Naive thymus-derived CD8-positive, alpha-beta T cell (primary cell): ENCODE data around the gene CCNL2. TPM values are rescaled to one million over a fixed set of nuclear protein-coding genes. Genes with fewer than 3 reads are reported as not detected.
"Not testable (repeated sequence)": the region's sequence is repeated elsewhere in the genome, so short reads cannot be mapped to it uniquely, and the experiment has no call there.

Experiments used
- ATAC-seq, 2 donors: fragments of 150-1000 bp; cut with Tn5 transposase in 1 of 2; sonication (Bioruptor Pico), chemical (Tn5 transposase) in 1 of 2; 1 replicate in 1 of 2; 2 replicates in 1 of 2; pipeline ENCODE4 v1.10.0; 2021; ENCODE audit warnings: mild to moderate bottlenecking in 2 of 2, moderate library complexity in 2 of 2
- POLR2A ChIA-PET: fragments of 350-600 bp; sonication (Branson Sonifier 250); formaldehyde crosslinking; loops from one replicate; lab custom pipeline; 2021; ENCODE audit warnings: antibody characterized with exemption; lab: Charles Lee
- DNase-seq, 10 donors: peaks; one replicate each; pipeline versions ENCODE4 v3.0.0 to v3.0.0-alpha.2; 2020 to 2022
- H3K27ac Mint-ChIP-seq, 10 donors: one replicate each; pipeline ENCODE4 v1.8.0; 2020 to 2022; ENCODE audit warnings: mild to moderate bottlenecking in 10 of 10, mixed read lengths in 10 of 10, moderate library complexity in 4 of 10, inconsistent platforms in 1 of 10
- H3K27me3 Mint-ChIP-seq, 5 donors: one replicate each; pipeline ENCODE4 v1.8.0; 2021 to 2022; ENCODE audit warnings: mixed read lengths in 5 of 5
- H3K36me3 Mint-ChIP-seq, 3 donors: one replicate each; pipeline ENCODE4 v1.8.0; 2020 to 2022; ENCODE audit warnings: mixed read lengths in 3 of 3, mild to moderate bottlenecking in 2 of 3, inconsistent platforms in 1 of 3
- H3K4me1 Mint-ChIP-seq, 4 donors: one replicate each; pipeline ENCODE4 v1.8.0; 2021 to 2022; ENCODE audit warnings: mixed read lengths in 4 of 4
- H3K4me3 Mint-ChIP-seq, 10 donors: one replicate each; pipeline ENCODE4 v1.8.0; 2020 to 2022; ENCODE audit warnings: mild to moderate bottlenecking in 10 of 10, mixed read lengths in 10 of 10, moderate library complexity in 6 of 10, inconsistent platforms in 1 of 10
- H3K9me3 Mint-ChIP-seq, 9 donors: one replicate each; pipeline ENCODE4 v1.8.0; 2020 to 2022; ENCODE audit warnings: mixed read lengths in 9 of 9, mild to moderate bottlenecking in 3 of 9, inconsistent platforms in 1 of 9, moderate library complexity in 1 of 9
- polyA plus RNA-seq, 3 donors: library from polyadenylated mRNA; unstranded; fragments of 300-500 nt; fragmentation: Illumina TruSeq; gene quantifications; one replicate each; pipeline ENCODE4 v1.2.3, GENCODE V29; 2021
- total RNA-seq, 8 experiments: library from RNA in 2 of 8; stranded (reverse) in 2 of 8; gene quantifications; one replicate each; pipeline ENCODE4 v1.2.3 and lab custom pipeline; 2021 to 2026

CCNL2 gene
- total and polyA plus RNA-seq, 5 experiments from 2014 or later = 13.4 to 406 (median 28.1) TPM

DNA sequence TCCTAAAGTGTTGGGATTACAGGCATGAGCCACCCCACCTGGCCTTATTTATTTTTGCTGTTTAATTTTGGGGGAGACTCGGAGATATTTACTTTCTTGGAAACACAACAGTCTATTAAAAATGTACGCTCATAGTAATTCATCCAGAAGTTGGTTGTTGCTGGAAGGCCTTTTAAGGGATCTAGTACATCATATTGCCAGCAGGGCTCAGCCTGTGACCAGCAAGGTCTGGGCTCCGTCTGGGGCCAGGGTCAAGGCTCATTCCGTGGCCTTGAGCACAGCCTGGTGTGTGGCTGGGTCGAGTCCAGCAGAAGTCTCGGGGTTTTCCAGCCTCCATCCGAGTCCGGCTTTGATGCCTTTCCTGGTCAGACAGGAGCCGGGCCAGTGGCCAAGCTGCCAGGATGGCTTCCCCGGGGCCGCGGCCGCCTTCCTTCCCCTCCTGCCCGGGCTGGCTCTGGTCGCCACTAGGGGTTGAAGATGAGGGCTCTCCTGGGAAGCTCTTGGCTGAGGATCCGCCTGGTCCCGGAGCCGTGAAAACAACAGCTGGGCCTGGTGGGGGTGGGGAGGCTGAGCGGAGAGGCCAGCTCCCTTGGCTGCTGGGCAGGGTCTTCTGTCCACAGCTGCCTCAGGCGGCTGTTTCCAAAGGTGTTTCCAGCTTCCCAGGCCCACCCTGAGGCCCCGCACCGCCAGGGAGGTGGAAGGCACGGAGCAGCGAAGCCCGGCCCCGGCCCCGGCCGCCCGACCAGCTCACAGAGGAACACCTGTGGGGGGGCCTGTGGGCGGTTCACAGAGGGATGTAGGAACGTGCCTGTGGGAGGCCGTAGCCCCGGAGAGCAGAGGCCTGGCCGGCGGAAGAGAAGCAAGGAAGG, 31.2 kb upstream of the CCNL2 start:
- Mint-ChIP-seq H3K36me3 (peaks cover 0 to 4% (median 0%) of the 10 kb centered on the region in 3 donors), H3K4me1 (peaks cover 1 to 18% (median 8%) of the 10 kb centered on the region in 4 donors), H3K27me3 (peaks cover 3 to 40% (median 9%) of the 10 kb centered on the region in 5 donors), H3K27ac (no peak overlapping the region), H3K4me3 (no peak overlapping the region), H3K9me3 (peaks cover 0 to 3% (median 0%) of the 10 kb centered on the region in 9 donors)
- ATAC-seq (no peak), DNase-seq (peak in 1 of 10 donors; percentile 50)
- POLR2A ChIA-PET = no interaction called here

DNA sequence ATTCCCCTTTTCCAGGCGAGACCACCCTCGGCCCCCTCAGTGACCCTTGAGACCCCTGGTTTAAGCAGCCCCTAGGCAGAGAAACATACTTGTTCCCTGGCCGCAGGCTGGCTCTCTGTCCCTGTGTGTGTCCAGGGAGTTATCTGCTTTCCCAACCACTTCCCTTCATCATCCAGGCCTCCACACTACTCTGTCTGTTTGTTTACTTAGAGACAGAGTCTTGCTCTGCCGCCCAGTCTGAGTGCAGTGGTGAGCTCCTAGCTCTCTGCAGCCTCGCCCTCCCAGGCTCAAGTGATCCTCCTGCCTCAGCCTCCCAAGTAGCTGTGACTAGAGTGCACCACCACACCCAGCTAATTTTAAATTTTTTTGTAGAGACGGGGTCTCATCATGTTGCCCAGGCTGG, 30.5 kb upstream of the CCNL2 start:
- Mint-ChIP-seq H3K27me3 (peaks cover 3 to 41% (median 6%) of the 10 kb centered on the region in 5 donors), H3K27ac (no peak overlapping the region), H3K4me3 (peak overlapping the region in 1 of 10 donors; percentile 34), H3K9me3 (peaks cover 0 to 3% (median 0%) of the 10 kb centered on the region in 9 donors), H3K4me1 (peaks cover 1 to 12% (median 5%) of the 10 kb centered on the region in 4 donors), H3K36me3 (peaks cover 0 to 4% (median 0%) of the 10 kb centered on the region in 3 donors)
- POLR2A ChIA-PET = no interaction called here
- ATAC-seq = no peak
- DNase-seq = peak in 1 of 10 donors; percentile 40

DNA sequence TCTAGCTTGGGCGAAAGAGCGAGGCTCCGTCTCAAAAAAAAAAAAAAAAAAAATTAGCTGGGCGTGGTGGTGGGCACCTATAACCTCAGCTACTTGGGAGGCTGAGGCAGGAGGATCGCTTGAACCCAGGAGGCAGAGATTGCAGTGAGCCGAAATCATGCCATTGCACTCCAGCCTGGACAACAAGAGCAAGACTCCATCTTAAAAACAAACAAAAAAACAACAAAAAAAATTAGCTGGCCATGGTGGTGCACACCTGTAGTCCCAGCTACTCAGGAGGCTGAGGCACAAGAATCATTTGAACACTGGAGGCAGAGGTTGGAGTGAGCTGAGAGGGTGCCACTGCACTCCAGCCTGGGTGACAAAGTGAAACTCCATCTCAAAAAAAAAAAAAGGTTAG, 29.8 kb upstream of the CCNL2 start:
- not testable (repeated sequence) for H3K27ac Mint-ChIP-seq, H3K36me3 Mint-ChIP-seq, ATAC-seq, H3K9me3 Mint-ChIP-seq, DNase-seq, H3K4me1 Mint-ChIP-seq
- POLR2A ChIA-PET = interaction anchor here (0.6 to 0.7 kb wide), 2 partner anchors 144 to 506 kb away, joined by 4 read pairs; no protein-coding TSS in a partner anchor
- peaks cover 3 to 43% (median 6%) of the 10 kb centered on the region in 5 donors for H3K27me3 Mint-ChIP-seq
- H3K4me3 Mint-ChIP-seq = peak overlapping the region in 1 of 10 donors; percentile 76

DNA sequence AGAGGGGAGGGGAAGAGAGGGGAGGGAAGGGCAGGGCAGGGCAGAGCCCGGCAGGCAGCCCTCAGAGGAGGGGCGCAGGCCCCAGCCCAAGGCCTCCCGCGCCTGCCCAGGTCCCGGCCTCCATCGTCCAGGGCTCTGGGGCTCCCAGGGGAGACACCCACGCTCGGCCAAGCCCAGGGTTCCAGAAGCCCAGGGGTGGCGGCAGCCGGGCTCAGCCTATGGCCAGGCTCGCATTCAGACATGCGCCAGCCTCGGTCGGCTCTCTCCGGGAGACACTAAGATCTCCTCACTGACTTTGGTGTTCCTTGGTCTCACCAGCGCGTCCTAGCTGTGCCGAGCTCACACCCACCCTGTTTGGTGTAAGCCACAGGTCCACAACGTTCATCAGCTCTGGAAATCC, 29.0 kb upstream of the CCNL2 start:
- Mint-ChIP-seq H3K4me3 (peak overlapping the region; percentile 19 to 76 (median 61)), H3K27me3 (peaks cover 4 to 46% (median 6%) of the 10 kb centered on the region in 5 donors), H3K36me3 (peaks cover 0 to 4% (median 0%) of the 10 kb centered on the region in 3 donors), H3K4me1 (peaks cover 1 to 10% (median 5%) of the 10 kb centered on the region in 4 donors), H3K27ac (peak overlapping the region in 2 of 10 donors; percentile 47 to 82), H3K9me3 (peaks cover 0 to 3% (median 0%) of the 10 kb centered on the region in 9 donors)
- DNase-seq (peak in 1 of 10 donors; percentile 57), ATAC-seq (no peak)
- POLR2A ChIA-PET = no interaction called here

DNA sequence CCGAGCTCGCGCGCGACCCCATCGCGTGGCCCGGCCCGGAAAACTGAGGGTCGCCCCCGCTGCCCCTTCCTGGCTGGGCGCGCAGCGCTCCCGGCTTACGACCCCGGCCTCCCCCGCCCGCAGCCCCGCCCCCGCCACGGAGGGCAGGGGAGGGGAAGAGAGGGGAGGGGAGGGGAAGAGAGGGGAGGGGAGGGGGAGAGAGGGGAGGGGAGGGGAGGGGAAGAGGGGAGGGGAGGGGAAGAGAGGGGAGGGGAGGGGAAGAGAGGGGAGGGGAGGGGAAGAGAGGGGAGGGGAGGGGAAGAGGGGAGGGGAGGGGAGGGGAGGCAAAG, 28.6 kb upstream of the CCNL2 start:
- DNase-seq = no peak
- POLR2A ChIA-PET = interaction anchor here (0.5 kb wide), 1 partner anchor 240 kb away, joined by 3 read pairs; no protein-coding TSS in a partner anchor
- H3K9me3 Mint-ChIP-seq = peaks cover 0 to 3% (median 0%) of the 10 kb centered on the region in 9 donors

DNA sequence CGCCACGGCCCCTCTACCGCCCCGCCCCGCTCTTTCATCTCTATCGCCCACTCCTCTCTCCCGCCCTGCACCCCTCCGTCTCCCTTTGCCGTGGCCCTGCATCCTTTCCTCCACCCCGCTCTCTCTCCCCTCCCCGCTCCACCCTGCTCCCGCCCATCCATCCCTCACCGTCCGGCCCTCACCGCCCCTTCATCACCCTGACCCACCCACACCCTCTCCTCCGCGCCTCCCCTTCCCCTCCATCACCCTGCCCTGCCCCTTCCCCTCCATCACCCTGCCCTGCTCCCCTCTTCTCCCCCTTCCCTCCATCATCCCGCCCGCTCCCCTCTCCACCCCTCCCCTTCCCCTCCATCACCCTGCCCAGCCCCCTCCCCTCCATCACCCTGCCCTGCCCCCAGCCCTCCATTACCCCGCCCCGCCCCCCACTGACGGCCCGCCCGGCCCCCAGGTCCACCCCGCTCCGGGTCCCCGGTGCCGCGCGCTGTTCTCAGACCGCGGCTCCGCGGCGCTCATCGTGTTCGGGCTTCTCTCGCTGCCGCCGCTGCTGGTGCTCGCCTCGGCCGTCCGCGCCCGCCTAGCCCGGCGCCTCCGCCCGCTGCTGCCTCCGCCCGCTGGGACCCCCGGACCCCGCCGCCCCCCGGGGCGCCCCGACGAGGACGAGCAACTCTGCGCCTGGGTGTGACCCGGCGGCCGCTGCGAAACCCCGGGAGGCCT, 28.1 kb upstream of the CCNL2 start:
- Mint-ChIP-seq H3K4me3 (peak overlapping the region in 2 of 10 donors; percentile 29 to 30), H3K27ac (no peak overlapping the region), H3K36me3 (peaks cover 0 to 4% (median 0%) of the 10 kb centered on the region in 3 donors), H3K4me1 (peaks cover 4 to 12% (median 8%) of the 10 kb centered on the region in 4 donors), H3K27me3 (peaks cover 4 to 49% (median 8%) of the 10 kb centered on the region in 5 donors), H3K9me3 (peaks cover 0 to 3% (median 0%) of the 10 kb centered on the region in 9 donors)
- DNase-seq (peak in 1 of 10 donors; percentile 68), ATAC-seq (peak; percentile 29 to 52)
- POLR2A ChIA-PET = interaction anchor here (0.5 to 1.0 kb wide), 2 partner anchors 20 to 239 kb away, joined by 3 to 4 read pairs; no protein-coding TSS in a partner anchor

More for the DNA sequence above, 28.6 kb upstream of the CCNL2 start:
- Mint-ChIP-seq H3K4me1 (peaks cover 2 to 10% (median 7%) of the 10 kb centered on the region in 4 donors), H3K4me3 (no peak overlapping the region), H3K36me3 (peaks cover 0 to 4% (median 0%) of the 10 kb centered on the region in 3 donors), H3K27me3 (peaks cover 4 to 48% (median 8%) of the 10 kb centered on the region in 5 donors), H3K27ac (no peak overlapping the region)
- no peak for ATAC-seq

DNA sequence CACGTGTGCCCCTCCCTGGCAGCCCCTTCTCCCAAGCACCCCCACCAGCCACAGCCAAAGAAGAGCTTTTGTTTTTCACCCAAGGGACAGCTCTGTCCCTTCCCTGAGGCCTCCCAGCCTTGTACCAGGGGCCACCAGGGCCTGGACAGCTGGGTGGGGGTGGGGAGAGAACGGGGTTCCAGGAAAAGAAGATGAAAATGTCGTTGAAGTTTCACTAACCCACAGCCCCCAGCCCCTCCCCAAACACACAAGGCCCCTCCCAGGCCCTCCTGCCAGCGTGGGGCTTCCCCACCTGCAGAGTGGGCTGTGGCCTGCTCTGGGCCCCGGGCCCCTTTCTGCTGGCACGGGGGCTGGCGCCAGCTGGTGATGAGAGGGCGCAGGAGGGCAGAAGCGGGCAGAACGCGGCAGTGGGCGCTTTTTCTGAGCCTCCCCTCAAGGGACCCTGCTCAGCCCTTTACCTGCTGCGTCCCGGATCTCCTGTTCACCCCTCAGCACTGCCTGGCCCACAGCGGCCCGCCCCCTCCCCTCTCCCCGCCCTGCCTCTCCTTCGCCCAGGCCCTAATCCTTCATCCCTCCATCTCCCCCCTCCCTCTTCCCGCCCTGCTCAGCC, 27.5 kb upstream of the CCNL2 start:
- H3K27me3 Mint-ChIP-seq = peaks cover 4 to 49% (median 10%) of the 10 kb centered on the region in 5 donors
- H3K36me3 Mint-ChIP-seq = peaks cover 0 to 4% (median 0%) of the 10 kb centered on the region in 3 donors
- ATAC-seq = peak; percentile 55 to 66
- H3K4me3 Mint-ChIP-seq = peak overlapping the region in 4 of 10 donors; percentile 29 to 54 (median 38)
- POLR2A ChIA-PET = interaction anchor here (1.0 kb wide), 1 partner anchor 19 kb away, joined by 4 read pairs; no protein-coding TSS in a partner anchor
- no peak overlapping the region for H3K27ac Mint-ChIP-seq
- H3K9me3 Mint-ChIP-seq = peaks cover 0 to 3% (median 0%) of the 10 kb centered on the region in 9 donors
- peak in 1 of 10 donors; percentile 63 for DNase-seq
- H3K4me1 Mint-ChIP-seq = peaks cover 4 to 12% (median 8%) of the 10 kb centered on the region in 4 donors

DNA sequence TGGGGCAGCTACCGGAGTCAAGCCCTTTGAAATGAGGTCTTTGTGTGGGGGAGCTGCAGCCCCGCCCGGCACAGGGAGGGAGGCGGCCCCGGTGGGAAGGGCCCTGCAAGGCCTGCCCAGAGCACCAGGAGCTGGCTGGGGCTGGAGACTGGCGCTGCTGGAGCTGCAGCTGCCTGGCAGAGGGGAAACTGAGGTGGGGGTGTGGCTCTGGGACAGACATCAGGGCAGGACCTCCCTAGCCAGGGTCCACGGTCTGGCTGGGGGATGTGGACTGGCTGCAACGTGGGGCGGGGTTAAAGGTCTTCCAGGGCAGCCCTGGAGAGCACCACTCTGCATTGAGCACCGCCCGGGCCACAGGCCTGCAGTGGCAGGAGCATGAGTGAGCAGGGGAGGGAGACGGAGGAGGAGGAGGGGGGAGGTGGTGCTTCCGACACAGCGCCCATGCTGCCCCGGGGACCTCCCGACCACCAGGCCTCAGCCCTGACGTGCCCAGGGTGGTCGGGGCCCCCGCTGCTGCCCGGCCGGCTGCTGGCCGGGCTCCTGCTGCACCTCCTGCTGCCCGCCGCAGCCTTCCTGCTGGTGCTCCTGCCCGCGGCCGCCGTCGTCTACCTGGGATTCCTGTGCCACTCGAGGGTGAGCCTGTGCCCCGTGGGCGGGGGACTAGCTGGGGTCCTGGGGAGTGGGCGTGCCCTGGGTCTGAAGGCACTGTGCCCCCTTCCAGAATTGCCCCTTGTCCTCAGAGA, 26.8 kb upstream of the CCNL2 start:
- peaks cover 0 to 3% (median 0%) of the 10 kb centered on the region in 9 donors for H3K9me3 Mint-ChIP-seq
- DNase-seq = peak in 1 of 10 donors; percentile 35
- POLR2A ChIA-PET = interaction anchor here (1.0 kb wide), 1 partner anchor 18 kb away, joined by 4 read pairs; no protein-coding TSS in a partner anchor
- H3K4me3 Mint-ChIP-seq = peak overlapping the region in 4 of 10 donors; percentile 29 to 54 (median 38)
- peaks cover 4 to 12% (median 8%) of the 10 kb centered on the region in 4 donors for H3K4me1 Mint-ChIP-seq
- no peak overlapping the region for H3K27ac Mint-ChIP-seq
- H3K27me3 Mint-ChIP-seq = peaks cover 4 to 51% (median 10%) of the 10 kb centered on the region in 5 donors
- H3K36me3 Mint-ChIP-seq = peaks cover 0 to 4% (median 0%) of the 10 kb centered on the region in 3 donors
- peak in 1 of 2 donors; percentile 22 for ATAC-seq

DNA sequence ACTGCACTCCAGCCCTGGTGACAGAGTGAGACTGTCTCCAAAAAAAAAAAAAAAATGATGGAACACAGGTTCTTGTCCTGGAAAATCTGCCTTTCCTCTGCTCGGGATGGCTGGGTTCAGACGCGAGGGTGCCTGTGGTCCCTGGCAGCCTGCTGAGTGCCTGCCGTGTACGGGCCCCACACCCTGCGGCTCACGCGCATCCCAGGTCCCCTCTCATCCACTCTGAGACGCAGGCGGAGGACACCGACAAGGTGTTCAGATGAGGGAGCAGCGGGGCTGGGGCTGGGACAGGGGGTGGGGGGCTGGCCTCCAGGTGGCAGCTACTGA, 26.3 kb upstream of the CCNL2 start:
- Mint-ChIP-seq H3K4me1 (peaks cover 4 to 15% (median 8%) of the 10 kb centered on the region in 4 donors), H3K27me3 (peaks cover 4 to 51% (median 10%) of the 10 kb centered on the region in 5 donors), H3K27ac (peak overlapping the region in 1 of 10 donors; percentile 70), H3K9me3 (peaks cover 0 to 3% (median 0%) of the 10 kb centered on the region in 9 donors), H3K4me3 (no peak overlapping the region), H3K36me3 (peaks cover 0 to 4% (median 0%) of the 10 kb centered on the region in 3 donors)
- no peak for ATAC-seq
- POLR2A ChIA-PET = no interaction called here
- peak in 1 of 10 donors; percentile 50 for DNase-seq

DNA sequence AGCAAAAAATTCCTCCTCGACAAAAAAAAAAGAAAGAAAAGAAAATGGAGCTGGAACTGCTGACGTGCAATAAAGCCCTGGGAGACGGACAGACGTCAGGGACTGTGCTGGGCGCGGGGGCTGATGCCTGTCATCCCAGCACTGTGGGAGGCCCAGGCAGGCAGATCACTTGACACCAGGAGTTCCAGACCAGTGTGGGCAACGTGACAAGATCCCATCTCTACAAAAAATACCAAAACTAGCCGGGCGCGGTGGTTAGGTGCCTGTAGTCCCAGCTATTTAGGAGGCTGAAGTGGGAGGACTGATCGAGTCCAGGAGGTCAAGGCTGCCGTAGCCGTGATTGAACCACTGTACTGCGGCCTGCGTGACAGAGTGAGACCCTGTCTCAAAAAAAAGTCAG, 25.6 kb upstream of the CCNL2 start:
- Mint-ChIP-seq H3K9me3 (peaks cover 0 to 3% (median 0%) of the 10 kb centered on the region in 9 donors), H3K27me3 (peaks cover 4 to 46% (median 10%) of the 10 kb centered on the region in 5 donors), H3K4me3 (peak overlapping the region in 1 of 10 donors; percentile 16), H3K4me1 (peaks cover 2 to 15% (median 8%) of the 10 kb centered on the region in 4 donors), H3K36me3 (peaks cover 0 to 4% (median 0%) of the 10 kb centered on the region in 3 donors), H3K27ac (peak overlapping the region in 1 of 10 donors; percentile 70)
- POLR2A ChIA-PET = interaction anchor here (0.7 kb wide), 1 partner anchor 10 kb away, joined by 3 read pairs; no protein-coding TSS in a partner anchor
- ATAC-seq (no peak), DNase-seq (peak in 1 of 10 donors; percentile 24)

DNA sequence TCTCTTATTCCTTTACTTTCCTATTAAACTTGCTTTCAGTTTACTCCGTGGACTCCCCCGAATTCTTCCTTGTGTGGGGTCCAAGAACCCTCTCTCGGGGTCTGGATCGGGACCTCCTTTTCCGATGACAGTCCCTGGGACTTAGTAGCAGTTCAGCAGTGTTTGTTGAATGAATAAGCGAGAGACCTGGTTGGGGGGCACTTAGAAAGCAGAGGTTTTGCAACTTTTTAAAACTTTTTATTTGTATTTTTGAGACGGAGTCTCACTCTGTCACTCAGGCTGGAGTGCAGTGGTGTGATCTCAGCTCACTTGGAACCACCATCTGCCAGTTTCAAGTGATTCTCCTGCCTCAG, 24.1 kb upstream of the CCNL2 start:
- H3K9me3 Mint-ChIP-seq = no peaks in the 10 kb centered on the region
- H3K27me3 Mint-ChIP-seq = peaks cover under 1 to 33% (median 6%) of the 10 kb centered on the region in 5 donors
- POLR2A ChIA-PET = interaction anchor here (1.4 kb wide), 1 partner anchor 11 kb away, joined by 3 read pairs; no protein-coding TSS in a partner anchor
- DNase-seq = no peak
- peak overlapping the region in 1 of 10 donors; percentile 42 for H3K4me3 Mint-ChIP-seq
- peaks cover 0 to under 1% (median 0%) of the 10 kb centered on the region in 3 donors for H3K36me3 Mint-ChIP-seq
- no peak for ATAC-seq
- H3K4me1 Mint-ChIP-seq = peaks cover 2 to 13% (median 6%) of the 10 kb centered on the region in 4 donors
- peak overlapping the region in 1 of 10 donors; percentile 18 for H3K27ac Mint-ChIP-seq
